Measurements from ENCODE around the gene UROC1. TPM values are rescaled to one million over a fixed set of nuclear protein-coding genes. Genes with fewer than 3 reads are reported as not detected.

The UROC1 gene
- total and polyA plus RNA-seq, 9 of the 15 experiments (the other 6 are each of a cell fraction or from before 2014, with no cell fraction given), result not detected

DNA sequence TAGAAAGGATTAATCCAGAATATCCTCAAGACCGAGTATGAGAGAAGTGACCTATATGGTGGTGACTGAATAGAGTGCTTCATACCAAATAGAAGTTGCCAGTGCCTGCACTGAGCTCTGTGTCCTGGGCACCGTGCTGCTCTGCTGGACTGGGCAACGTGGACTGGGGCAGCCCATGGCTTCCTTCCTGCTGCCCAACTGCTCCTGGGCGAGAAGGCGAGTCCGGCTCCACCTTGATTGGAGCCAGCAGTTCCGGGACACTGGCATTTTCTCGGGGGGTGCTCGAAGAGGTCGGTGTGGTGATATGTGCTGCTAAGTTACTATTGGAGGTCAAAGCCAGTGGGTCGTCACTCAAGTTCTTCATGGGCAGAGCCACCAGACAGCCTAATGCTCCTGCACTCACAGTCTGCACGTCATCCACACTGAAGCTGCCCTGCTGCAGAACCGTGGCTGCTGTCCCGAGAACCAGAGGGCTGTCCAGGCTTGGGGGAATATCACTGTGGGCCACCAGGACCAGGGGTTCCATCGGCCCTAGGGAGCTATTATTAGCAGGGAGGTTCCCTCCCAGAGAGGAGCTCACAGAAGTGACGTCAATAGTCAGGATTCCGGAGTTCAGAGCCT lies 56.0 kb downstream of the UROC1 start:
- ChIA-PET POLR2A (no interaction called here), CTCF (ENCODE audit: low intra/inter-chr PET ratio) (no interaction called here)
- Histone ChIP-seq H3K4me2 (ENCODE audit: insufficient read depth, low read length) (no peak overlapping the region), H3K9me1 (ENCODE audit: control insufficient read depth, insufficient read depth, low read length) (no peaks in the 10 kb centered on the region), H3K79me2 (ENCODE audit: control insufficient read depth, insufficient read depth, low read length) (no peaks in the 10 kb centered on the region; the same call in 2 of the 3 replicates), H3K9ac (ENCODE audit: insufficient read depth in 1 of 2, low read depth in 2 of 2, low read length in 2 of 2) (no peak overlapping the region), H3K27me3 (ENCODE audit: control insufficient read depth in 2 of 2, insufficient read depth in 2 of 2, low read length in 2 of 2) (no peaks in the 10 kb centered on the region), H3K4me3 (no peak overlapping the region), H3K36me3 (ENCODE audit: control insufficient read depth, insufficient read depth, low read length) (peaks cover 88% of the 10 kb centered on the region), H4K20me1 (replicated peaks; ENCODE audit: control insufficient read depth, insufficient read depth, low read length) (no peaks in the 10 kb centered on the region), H3K9me3 (replicated peaks; ENCODE audit: control insufficient read depth, insufficient read depth, low read depth, low read length) (no peaks in the 10 kb centered on the region), H2AFZ (ENCODE audit: low read depth, low read length) (no peak overlapping the region), H3K4me1 (replicated peaks in 1 of 2; ENCODE audit: control insufficient read depth in 2 of 2, insufficient read depth in 2 of 2, low read length in 2 of 2) (no peaks in the 10 kb centered on the region), H3K27ac (ENCODE audit: extremely low read depth, low read depth, low read length) (no peak overlapping the region)
- DNase-seq (ENCODE audit: extremely low read depth in 1 of 4, low spot score in 3 of 4) (no peak), ATAC-seq (no peak), FAIRE-seq (no peak)
- WGBS (ENCODE audit: insufficient coverage, low coverage, missing lambda C conversion rate), result 89% methylated on average over 12 of the region's 17 CpGs
- in situ Hi-C loops (cut with MboI), result no loop called here
- intact Hi-C loops (cut with micrococcal nuclease), result no loop called here
- no TSS peak for BruUV-seq (replicated peaks)
- TF ChIP-seq, protein P1, sequence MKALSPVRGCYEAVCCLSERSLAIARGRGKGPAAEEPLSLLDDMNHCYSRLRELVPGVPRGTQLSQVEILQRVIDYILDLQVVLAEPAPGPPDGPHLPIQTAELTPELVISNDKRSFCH (CRISPR knock-in tag; IDR thresholded peaks at IDR 0.05), result no peak
- TF ChIP-seq, protein P1 (tag; IDR thresholded peaks at IDR 0.05), result no peak
- no peak for TF ChIP-seq NR0B1 (IDR thresholded peaks at IDR 0.05; ENCODE audit: partially characterized antibody)
- TF ChIP-seq NFRKB (IDR thresholded peaks at IDR 0.05; ENCODE audit: low read depth), result no peak
- TF ChIP-seq TFAM (CRISPR knock-in tag; conservative IDR thresholded peaks at IDR 0.05), result no peak
- TF ChIP-seq ELF2 (CRISPR knock-in tag; IDR thresholded peaks at IDR 0.05), result no peak
